T-cell (primary cell): Measurements from ENCODE around the gene CCR5AS.
A peak's percentile ranks its signal among the peaks of the same experiment; 100 is the strongest.
"Not testable (repeated sequence)": the region's sequence is repeated elsewhere in the genome, so short reads cannot be mapped to it uniquely, and the experiment has no call there.

Source experiments
- ATAC-seq, 4 experiments: fragments of 200-7000 bp in 3 of 4; fragments of 150-1000 bp in 1 of 4; cut with Tn5 transposase; replicated peaks in 1 of 4; 1 replicate in 3 of 4; 2 replicates in 1 of 4; pipeline ENCODE4 v1.10.0; 2021; ENCODE audit warnings: moderate library complexity in 3 of 4, mild to moderate bottlenecking in 2 of 4, moderate number of reproducible peaks in 1 of 4
- CTCF ChIA-PET, 2 donors: fragments of 300-600 bp; sonication (Branson Sonifier 250); formaldehyde crosslinking; loops; one replicate each; lab custom pipeline; 2022; ENCODE audit warnings: antibody characterized with exemption in 2 of 2; lab: Charles Lee
- POLR2A ChIA-PET, 2 donors: fragments of 300-600 bp; sonication (Branson Sonifier 250); formaldehyde crosslinking; loops; one replicate each; lab custom pipeline; 2022; ENCODE audit warnings: antibody characterized with exemption in 2 of 2; lab: Charles Lee
- DNase-seq, 35 experiments: peaks; one replicate each; pipeline versions ENCODE4 v3.0.0 to v3.0.0-alpha.2; 2013 to 2023
- H3K27ac ChIP-seq: one replicate; pipeline ENCODE4 v1.5.1; 2013; ENCODE audit warnings: low read length
- H3K27me3 ChIP-seq, 2 experiments: replicated peaks in 1 of 2; 1 replicate in 1 of 2; 2 replicates in 1 of 2; pipeline versions ENCODE4 v1.6.1 to v1.7.0; 2013; ENCODE audit warnings: low read length in 1 of 2, mixed read lengths in 1 of 2; ENCODE audit not compliant: control insufficient read depth in 2 of 2, insufficient read depth in 2 of 2; ENCODE audit errors: extremely low read depth in 1 of 2
- H3K36me3 ChIP-seq, 2 donors: 1 replicate in 1 of 2; 2 replicates in 1 of 2; pipeline versions ENCODE4 v1.6.1 to v1.7.0; 2013; ENCODE audit warnings: low read length in 1 of 2; ENCODE audit not compliant: control insufficient read depth in 2 of 2, insufficient read depth in 1 of 2; ENCODE audit errors: extremely low read depth in 1 of 2
- H3K4me1 ChIP-seq, 2 experiments: 1 replicate in 1 of 2; 2 replicates in 1 of 2; pipeline versions ENCODE4 v1.6.1 to v1.7.0; 2013; ENCODE audit warnings: low read length in 2 of 2, mixed read lengths in 1 of 2; ENCODE audit not compliant: insufficient read depth in 2 of 2, control insufficient read depth in 1 of 2; ENCODE audit errors: extremely low read depth in 1 of 2
- H3K4me3 ChIP-seq, 2 donors: 1 replicate in 1 of 2; 2 replicates in 1 of 2; pipeline versions ENCODE4 v1.5.1 to v1.7.0; 2013; ENCODE audit warnings: mild to moderate bottlenecking in 2 of 2, low read length in 1 of 2, moderate library complexity in 1 of 2; ENCODE audit not compliant: control insufficient read depth in 1 of 2; ENCODE audit errors: extremely low read depth in 1 of 2
- H3K9me3 ChIP-seq: 2 replicates; pipeline ENCODE4 v1.7.0; 2013
- H3K27ac Mint-ChIP-seq, 2 donors: one replicate each; pipeline ENCODE4 v1.8.0; 2020 to 2021; ENCODE audit warnings: mild to moderate bottlenecking in 2 of 2, mixed read lengths in 2 of 2
- H3K27me3 Mint-ChIP-seq, 2 donors: one replicate each; pipeline ENCODE4 v1.8.0; 2021 to 2022; ENCODE audit warnings: mixed read lengths in 2 of 2
- H3K36me3 Mint-ChIP-seq: one replicate; pipeline ENCODE4 v1.8.0; 2021; ENCODE audit warnings: mixed read lengths
- H3K4me1 Mint-ChIP-seq, 3 donors: one replicate each; pipeline ENCODE4 v1.8.0; 2020 to 2022; ENCODE audit warnings: mixed read lengths in 3 of 3, mild to moderate bottlenecking in 1 of 3
- H3K4me3 Mint-ChIP-seq, 3 donors: one replicate each; pipeline ENCODE4 v1.8.0; 2020 to 2022; ENCODE audit warnings: mild to moderate bottlenecking in 3 of 3, mixed read lengths in 3 of 3, moderate library complexity in 3 of 3
- H3K9me3 Mint-ChIP-seq, 3 donors: one replicate each; pipeline ENCODE4 v1.8.0; 2020 to 2022; ENCODE audit warnings: mixed read lengths in 3 of 3
- WGBS: methylation state at CpG from one replicate; pipeline ENCODE4 v1.1.5; 2013; ENCODE audit warnings: missing lambda C conversion rate; ENCODE audit not compliant: insufficient coverage; 5-methylcytosine and 5-hydroxymethylcytosine counted together

Gene CCR5AS

GRCh38 chr3:46409739-46410489 is 3.0 kb upstream of the CCR5AS start:
- Mint-ChIP-seq H3K27ac (peak overlapping the region in 1 of 2 donors; percentile 56), H3K4me3 (no peak overlapping the region), H3K27me3 (no peaks in the 10 kb centered on the region), H3K9me3 (no peaks in the 10 kb centered on the region), H3K4me1 (peaks cover 28 to 35% (median 32%) of the 10 kb centered on the region in 3 donors), H3K36me3 (no peaks in the 10 kb centered on the region)
- DNase-seq (no peak), ATAC-seq (no peak)
- CTCF ChIA-PET = no interaction called here
- WGBS = 79% methylated on average over 7 of the region's 9 CpGs
- Histone ChIP-seq H3K4me1 (peaks cover 24 to 26% of the 10 kb centered on the region in 2 experiments), H3K27ac (no peak overlapping the region), H3K9me3 (no peaks in the 10 kb centered on the region), H3K27me3 (no peaks in the 10 kb centered on the region), H3K36me3 (no peaks in the 10 kb centered on the region), H3K4me3 (no peak overlapping the region)
- POLR2A ChIA-PET = no interaction called here

GRCh38 chr3:46408853-46409252 is 2.0 kb upstream of the CCR5AS start:
- Histone ChIP-seq H3K27me3 (no peaks in the 10 kb centered on the region), H3K9me3 (no peaks in the 10 kb centered on the region), H3K4me3 (no peak overlapping the region), H3K4me1 (peaks cover 24 to 26% of the 10 kb centered on the region in 2 experiments), H3K36me3 (no peaks in the 10 kb centered on the region), H3K27ac (no peak overlapping the region)
- Mint-ChIP-seq H3K36me3 (no peaks in the 10 kb centered on the region), H3K27ac (no peak overlapping the region), H3K4me1 (peaks cover 28 to 35% (median 32%) of the 10 kb centered on the region in 3 donors), H3K9me3 (no peaks in the 10 kb centered on the region), H3K4me3 (no peak overlapping the region), H3K27me3 (no peaks in the 10 kb centered on the region)
- CTCF ChIA-PET = no interaction called here
- ATAC-seq (no peak), DNase-seq (no peak)
- 100% methylated on average over 4 of the region's 7 CpGs for WGBS
- POLR2A ChIA-PET = no interaction called here

- Histone ChIP-seq H3K4me1 (peaks cover 24 to 26% of the 10 kb centered on the region in 2 experiments), H3K27me3 (no peaks in the 10 kb centered on the region), H3K4me3 (peak overlapping the region in 1 of 2 donors; percentile 83), H3K36me3 (no peaks in the 10 kb centered on the region), H3K9me3 (no peaks in the 10 kb centered on the region), H3K27ac (no peak overlapping the region)
- DNase-seq (no peak), ATAC-seq (no peak)
- no peaks in the 10 kb centered on the region for H3K36me3 Mint-ChIP-seq
- ChIA-PET CTCF (interaction anchor here in 1 of 2 donors (1.0 kb wide), 1 partner anchor 39 kb away, joined by 4 read pairs; no protein-coding TSS in a partner anchor), POLR2A (no interaction called here)
- WGBS = 86% methylated on average over 6 of the region's 7 CpGs
- H3K4me3 Mint-ChIP-seq = peak overlapping the region in 2 of 3 donors; percentile 75 to 84
- H3K4me1 Mint-ChIP-seq = peaks cover 28 to 35% (median 32%) of the 10 kb centered on the region in 3 donors
- H3K9me3 Mint-ChIP-seq = peaks cover 0 to 1% (median 0%) of the 10 kb centered on the region in 3 donors
- H3K27me3 Mint-ChIP-seq = peaks cover 0 to 2% of the 10 kb centered on the region in 2 donors
- H3K27ac Mint-ChIP-seq = peak overlapping the region in 1 of 2 donors; percentile 87
These were observed 1.1 kb upstream of the CCR5AS start for GRCh38 chr3:46407970-46408369.

- WGBS = 95% methylated on average over 4 of the region's 4 CpGs
- ATAC-seq (no peak), DNase-seq (peak in 1 of 35 experiments; percentile 35)
- CTCF ChIA-PET = interaction anchor here in 1 of 2 donors (1.3 kb wide), 1 partner anchor 82 kb away, joined by 3 read pairs; no protein-coding TSS in a partner anchor
- H3K4me3 ChIP-seq = no peak overlapping the region
- no peak overlapping the region for H3K27ac ChIP-seq
- Mint-ChIP-seq H3K9me3 (peaks cover 0 to 4% (median 0%) of the 10 kb centered on the region in 3 donors), H3K4me1 (peaks cover 28 to 35% (median 32%) of the 10 kb centered on the region in 3 donors), H3K36me3 (no peaks in the 10 kb centered on the region), H3K27ac (peak overlapping the region in 1 of 2 donors; percentile 46), H3K27me3 (peaks cover 0 to 3% of the 10 kb centered on the region in 2 donors), H3K4me3 (peak overlapping the region in 2 of 3 donors; percentile 34 to 84)
- H3K9me3 ChIP-seq = no peaks in the 10 kb centered on the region
- POLR2A ChIA-PET = no interaction called here
- no peaks in the 10 kb centered on the region for H3K36me3 ChIP-seq
- H3K4me1 ChIP-seq = peaks cover 24 to 26% of the 10 kb centered on the region in 2 experiments
- H3K27me3 ChIP-seq = no peaks in the 10 kb centered on the region
These were observed 451 bp downstream of the CCR5AS start for GRCh38 chr3:46406443-46406787.

- Histone ChIP-seq H3K36me3 (no peaks in the 10 kb centered on the region), H3K9me3 (no peaks in the 10 kb centered on the region), H3K4me3 (no peak overlapping the region), H3K27ac (no peak overlapping the region), H3K27me3 (no peaks in the 10 kb centered on the region), H3K4me1 (peaks cover 24 to 26% of the 10 kb centered on the region in 2 experiments)
- ATAC-seq = no peak
- H3K27ac Mint-ChIP-seq = peak overlapping the region in 1 of 2 donors; percentile 31
- CTCF ChIA-PET = no interaction called here
- no peak overlapping the region for H3K4me3 Mint-ChIP-seq
- POLR2A ChIA-PET = no interaction called here
- no peaks in the 10 kb centered on the region for H3K36me3 Mint-ChIP-seq
- H3K4me1 Mint-ChIP-seq = peaks cover 28 to 35% (median 32%) of the 10 kb centered on the region in 3 donors
- H3K27me3 Mint-ChIP-seq = peaks cover 0 to 3% of the 10 kb centered on the region in 2 donors
- WGBS = 90% methylated on average over 5 of the region's 11 CpGs
- DNase-seq = no peak
- peaks cover 0 to 4% (median 0%) of the 10 kb centered on the region in 3 donors for H3K9me3 Mint-ChIP-seq
These were observed 1.4 kb downstream of the CCR5AS start for GRCh38 chr3:46405301-46406019.

GRCh38 chr3:46402902-46403301 is 4.0 kb downstream of the CCR5AS start:
- CTCF ChIA-PET = interaction anchor here in 1 of 2 donors (1.3 kb wide), 1 partner anchor 127 kb away, joined by 3 read pairs; no protein-coding TSS in a partner anchor
- H3K9me3 Mint-ChIP-seq, H3K27me3 ChIP-seq, H3K9me3 ChIP-seq, DNase-seq, H3K36me3 Mint-ChIP-seq, H3K27me3 Mint-ChIP-seq, ATAC-seq, H3K27ac Mint-ChIP-seq, H3K27ac ChIP-seq, POLR2A ChIA-PET, H3K4me3 Mint-ChIP-seq, H3K4me3 ChIP-seq, H3K36me3 ChIP-seq: not testable (repeated sequence)
- peaks cover 13 to 15% (median 15%) of the 10 kb centered on the region in 3 donors for H3K4me1 Mint-ChIP-seq
- WGBS = no CpG with 5 or more reads among the region's 4 CpGs
- peaks cover 7 to 15% of the 10 kb centered on the region in 2 experiments for H3K4me1 ChIP-seq
